H1 (cell line): Measurements from ENCODE around the gene CDC25C. TPM values are rescaled to one million over a fixed set of nuclear protein-coding genes. Genes with fewer than 3 reads are reported as not detected.

Source experiments
- CEBPB ChIP-seq: IDR thresholded peaks from 2 replicates; pipeline ENCODE4 v1.6.1; 2012; ENCODE audit warnings: low read depth, low read length
- GABPA ChIP-seq: IDR thresholded peaks from 2 replicates; pipeline ENCODE4 v1.6.1; 2011; ENCODE audit warnings: mild to moderate bottlenecking, low read length, moderate library complexity, borderline replicate concordance; ENCODE audit not compliant: insufficient read depth
- NANOG ChIP-seq: IDR thresholded peaks from 2 replicates; pipeline ENCODE4 v1.6.1; 2011; ENCODE audit warnings: low read length, low read depth, mild to moderate bottlenecking, inconsistent platforms; ENCODE audit not compliant: insufficient read depth, poor library complexity, severe bottlenecking
- NRF1 ChIP-seq: IDR thresholded peaks from 2 replicates; pipeline ENCODE4 v1.6.1; 2011; ENCODE audit warnings: mild to moderate bottlenecking, low read depth, low read length, improper control_type of control experiment
- polyA plus RNA-seq, 7 experiments: library from polyadenylated mRNA; depleted of rRNA in 3 of 7; stranded (reverse) in 5 of 7; unstranded in 2 of 7; fragments of >200 nt in 5 of 7; fragments of 200-250 nt in 2 of 7; gene quantifications; 1 replicate in 5 of 7; 2 replicates in 1 of 7; 4 replicates in 1 of 7; pipeline versions ENCODE4 v1.2.1 to v1.2.3, GENCODE V29; 2011 to 2013; ENCODE audit warnings: missing spikeins in 2 of 7, mixed read lengths in 2 of 7
- total RNA-seq: library from RNA; stranded (reverse); fragmentation: NEBNext Ultra II Directional; extraction: Animal tissue kit (Norgen Biotek cat#: 25700); gene quantifications from 2 replicates; pipeline ENCODE4 v1.2.1, GENCODE V29; 2021

Gene CDC25C
- total and polyA plus RNA-seq, 2 of the 8 experiments (the other 6 are each of a cell fraction or from before 2014, with no cell fraction given) = 18.4 to 20.8 TPM

DNA sequence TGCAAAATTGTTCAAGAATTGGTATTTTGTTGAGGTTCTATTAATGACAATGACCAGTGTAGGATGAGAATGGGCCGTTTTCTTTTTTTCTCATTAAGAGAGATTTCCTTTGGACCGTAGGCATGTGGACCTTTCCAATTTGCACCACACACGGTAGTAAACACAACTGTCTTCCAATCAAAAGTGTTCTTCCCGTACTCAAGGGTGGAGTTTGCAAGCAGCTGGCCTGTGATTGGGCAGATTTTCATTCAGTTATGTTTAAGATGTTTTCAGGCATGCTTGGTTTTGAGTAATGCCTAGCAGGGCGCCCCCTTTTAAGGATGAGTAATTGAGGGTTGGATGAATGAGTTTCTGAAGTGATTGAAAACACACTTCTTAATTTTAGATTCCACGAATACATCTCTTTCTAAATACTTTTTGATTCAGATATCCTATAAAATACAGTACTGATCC, 23.3 kb upstream of the CDC25C start (continued):
- TF ChIP-seq NANOG = no peak
- no peak for TF ChIP-seq GABPA
- no peak for TF ChIP-seq CEBPB
- no peak for TF ChIP-seq NRF1
